GM20431 (cell line): ENCODE measurements around the gene BICC1.

Experiments
- in situ Hi-C: fragments of 300-500 bp; cut with MseI, MboI; formaldehyde crosslinking; loops from one replicate; pipeline ENCODE4 v1.15.0; 2020; ENCODE audit warnings: low sequenced_read_pairs; ENCODE audit not compliant: unreplicated experiment

The BICC1 gene

GRCh38 chr10:58642916-58643428, 130.3 kb downstream of the BICC1 start:
- in situ Hi-C loops = no loop called here

GRCh38 chr10:58644311-58644710, 131.6 kb downstream of the BICC1 start:
- in situ Hi-C loops = no loop called here

GRCh38 chr10:58645416-58646146, 132.9 kb downstream of the BICC1 start:
- in situ Hi-C loops = no loop called here

- in situ Hi-C loops = no loop called here
Measured at GRCh38 chr10:58647376-58648112, 134.9 kb downstream of the BICC1 start.

- in situ Hi-C loops = no loop called here
Measured at GRCh38 chr10:58648131-58648530, 135.5 kb downstream of the BICC1 start.

GRCh38 chr10:58651040-58651439, 138.4 kb downstream of the BICC1 start:
- in situ Hi-C loops = no loop called here

- in situ Hi-C loops = no loop called here
Measured at GRCh38 chr10:58651742-58652141, 139.1 kb downstream of the BICC1 start.

GRCh38 chr10:58653139-58653538, 140.5 kb downstream of the BICC1 start:
- in situ Hi-C loops = no loop called here

- in situ Hi-C loops = no loop called here
Measured at GRCh38 chr10:58660575-58661255, 148.0 kb downstream of the BICC1 start.

GRCh38 chr10:58661336-58661735, 148.7 kb downstream of the BICC1 start:
- in situ Hi-C loops = no loop called here

- in situ Hi-C loops = no loop called here
Measured at GRCh38 chr10:58661902-58662301, 149.2 kb downstream of the BICC1 start.

GRCh38 chr10:58662314-58662713, 149.6 kb downstream of the BICC1 start:
- in situ Hi-C loops = no loop called here

GRCh38 chr10:58665361-58665760, 152.7 kb downstream of the BICC1 start:
- in situ Hi-C loops = no loop called here

GRCh38 chr10:58666024-58666423, 153.4 kb downstream of the BICC1 start:
- in situ Hi-C loops = no loop called here

GRCh38 chr10:58667658-58668310, 155.1 kb downstream of the BICC1 start:
- in situ Hi-C loops = no loop called here

GRCh38 chr10:58672845-58673244, 160.2 kb downstream of the BICC1 start:
- in situ Hi-C loops = no loop called here

- in situ Hi-C loops = no loop called here
Measured at GRCh38 chr10:58674251-58674650, 161.6 kb downstream of the BICC1 start.

- in situ Hi-C loops = no loop called here
Measured at GRCh38 chr10:58675321-58675720, 162.6 kb downstream of the BICC1 start.

GRCh38 chr10:58691528-58691927, 178.9 kb downstream of the BICC1 start:
- in situ Hi-C loops = no loop called here

- in situ Hi-C loops = no loop called here
Measured at GRCh38 chr10:58693919-58694318, 181.2 kb downstream of the BICC1 start.
